Bronchial epithelial cell (primary cell): ENCODE results near the gene RBSN. TPM values are rescaled to one million over a fixed set of nuclear protein-coding genes. Genes with fewer than 3 reads are reported as not detected.

Experiments used
- DNase-seq: peaks from one replicate; pipeline ENCODE4 v3.0.0-alpha.2; 2010; ENCODE audit warnings: low read depth
- FAIRE-seq: peaks from 2 replicates; lab custom pipeline; 2011; peaks lifted over from hg19 to GRCh38; lab: Jason Lieb, UNC
- H3K27me3 ChIP-seq: 2 replicates; pipeline ENCODE4 v1.5.1; 2011; ENCODE audit warnings: low read length; ENCODE audit not compliant: control insufficient read depth, insufficient read depth
- H3K36me3 ChIP-seq: 2 replicates; pipeline ENCODE4 v1.5.1; 2011; ENCODE audit warnings: low read length; ENCODE audit not compliant: control insufficient read depth, insufficient read depth
- H3K4me3 ChIP-seq: 2 replicates; pipeline ENCODE4 v1.5.1; 2011; ENCODE audit warnings: mild to moderate bottlenecking, low read depth, low read length, control low read depth
- total RNA-seq: library from RNA; depleted of rRNA; stranded (reverse); fragments of >200 nt; gene quantifications from 2 replicates; pipeline ENCODE4 v1.2.1, GENCODE V29; 2014
- TF ChIP-seq, protein P1 (sequence below): IDR thresholded peaks from 2 replicates; pipeline ENCODE4 v1.5.1; 2011; ENCODE audit warnings: mild to moderate bottlenecking, moderate library complexity, low read length, control low read depth, inconsistent platforms; ENCODE audit not compliant: insufficient read depth, severe bottlenecking

RBSN gene
- total RNA-seq, 1 donor from 2014 or later = 32.9 TPM

DNA sequence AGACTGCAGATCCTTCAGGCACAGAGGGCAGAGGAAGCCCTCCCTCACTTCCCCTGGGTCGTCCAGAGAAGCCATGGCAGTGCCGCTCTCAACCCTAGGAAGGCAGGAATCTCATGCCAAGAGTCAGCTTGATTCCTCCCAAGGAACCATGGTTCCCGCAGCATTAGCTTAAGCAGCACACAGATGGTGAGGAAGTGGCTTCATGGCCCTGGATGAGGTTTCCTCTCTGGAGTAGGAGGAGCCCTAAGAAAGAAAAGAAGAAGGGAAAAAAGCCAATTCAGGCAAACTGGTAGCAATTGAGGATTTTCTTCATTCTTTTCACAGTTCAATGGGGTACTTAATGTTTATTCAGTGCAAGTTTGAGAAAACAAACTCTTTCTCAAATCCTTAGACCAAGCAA, 2.9 kb downstream of the RBSN start:
- H3K4me3 ChIP-seq = no peak overlapping the region
- no peak for FAIRE-seq
- no peaks in the 10 kb centered on the region for H3K27me3 ChIP-seq
- peaks cover 14% of the 10 kb centered on the region for H3K36me3 ChIP-seq
- no peak for DNase-seq
- TF ChIP-seq, protein P1, sequence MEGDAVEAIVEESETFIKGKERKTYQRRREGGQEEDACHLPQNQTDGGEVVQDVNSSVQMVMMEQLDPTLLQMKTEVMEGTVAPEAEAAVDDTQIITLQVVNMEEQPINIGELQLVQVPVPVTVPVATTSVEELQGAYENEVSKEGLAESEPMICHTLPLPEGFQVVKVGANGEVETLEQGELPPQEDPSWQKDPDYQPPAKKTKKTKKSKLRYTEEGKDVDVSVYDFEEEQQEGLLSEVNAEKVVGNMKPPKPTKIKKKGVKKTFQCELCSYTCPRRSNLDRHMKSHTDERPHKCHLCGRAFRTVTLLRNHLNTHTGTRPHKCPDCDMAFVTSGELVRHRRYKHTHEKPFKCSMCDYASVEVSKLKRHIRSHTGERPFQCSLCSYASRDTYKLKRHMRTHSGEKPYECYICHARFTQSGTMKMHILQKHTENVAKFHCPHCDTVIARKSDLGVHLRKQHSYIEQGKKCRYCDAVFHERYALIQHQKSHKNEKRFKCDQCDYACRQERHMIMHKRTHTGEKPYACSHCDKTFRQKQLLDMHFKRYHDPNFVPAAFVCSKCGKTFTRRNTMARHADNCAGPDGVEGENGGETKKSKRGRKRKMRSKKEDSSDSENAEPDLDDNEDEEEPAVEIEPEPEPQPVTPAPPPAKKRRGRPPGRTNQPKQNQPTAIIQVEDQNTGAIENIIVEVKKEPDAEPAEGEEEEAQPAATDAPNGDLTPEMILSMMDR = no peak

DNA sequence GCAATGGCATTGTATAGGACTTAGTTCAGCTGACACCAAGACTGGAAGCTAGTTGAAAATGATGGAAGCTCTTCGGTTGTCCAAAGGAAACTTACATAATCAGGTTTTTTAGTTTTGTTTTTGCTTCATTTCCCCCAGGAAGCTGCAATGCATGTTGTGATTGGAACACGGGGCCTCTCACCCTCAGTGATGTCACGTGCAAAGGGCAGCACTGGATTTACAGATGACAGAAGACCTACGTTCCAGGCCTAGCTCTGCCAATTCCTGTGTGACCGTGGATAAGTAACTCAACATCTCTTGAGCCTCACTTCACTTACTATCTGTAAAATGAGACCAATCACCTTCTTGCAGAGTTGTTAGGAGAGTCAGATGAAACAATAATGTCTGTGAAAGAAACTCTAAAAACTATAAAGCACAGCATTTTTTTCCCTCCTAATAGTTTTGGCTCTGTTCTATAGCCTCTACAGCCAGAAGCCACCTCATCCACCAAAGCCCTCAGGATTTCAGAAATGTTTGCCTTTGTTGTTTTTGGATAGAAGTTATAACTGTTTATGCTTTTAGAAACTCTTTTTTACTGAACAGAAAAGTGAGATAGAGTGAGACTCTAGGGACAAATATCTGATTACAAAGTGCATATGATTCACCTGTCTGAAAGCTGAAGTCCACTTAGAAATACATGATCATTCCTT, 4.6 kb downstream of the RBSN start:
- FAIRE-seq (no peak), DNase-seq (no peak)
- TF ChIP-seq, protein P1 = no peak
- Histone ChIP-seq H3K4me3 (no peak overlapping the region), H3K27me3 (no peaks in the 10 kb centered on the region), H3K36me3 (peaks cover 20% of the 10 kb centered on the region)

DNA sequence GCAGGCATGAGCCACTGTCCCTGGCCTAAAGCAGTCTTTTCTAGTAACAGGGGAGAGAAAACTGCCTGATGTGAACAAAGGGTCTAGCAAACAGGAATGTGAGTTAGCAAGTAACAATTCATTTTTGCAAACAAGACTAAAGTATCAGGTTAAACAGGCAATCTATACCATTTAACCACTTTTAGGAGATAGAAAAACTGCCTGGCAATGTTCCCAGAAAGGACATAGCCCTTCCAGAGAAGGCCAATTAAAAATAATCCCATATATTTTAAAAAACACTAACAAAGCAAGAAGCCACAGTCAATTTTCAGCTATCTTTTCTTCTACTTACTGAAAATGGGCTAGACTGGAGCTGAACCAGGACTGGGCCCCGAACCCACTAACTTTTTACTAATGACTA, 6.3 kb downstream of the RBSN start:
- TF ChIP-seq, protein P1 = no peak
- no peaks in the 10 kb centered on the region for H3K27me3 ChIP-seq
- DNase-seq = no peak
- no peak for FAIRE-seq
- H3K36me3 ChIP-seq = peaks cover 20% of the 10 kb centered on the region
- no peak overlapping the region for H3K4me3 ChIP-seq

DNA sequence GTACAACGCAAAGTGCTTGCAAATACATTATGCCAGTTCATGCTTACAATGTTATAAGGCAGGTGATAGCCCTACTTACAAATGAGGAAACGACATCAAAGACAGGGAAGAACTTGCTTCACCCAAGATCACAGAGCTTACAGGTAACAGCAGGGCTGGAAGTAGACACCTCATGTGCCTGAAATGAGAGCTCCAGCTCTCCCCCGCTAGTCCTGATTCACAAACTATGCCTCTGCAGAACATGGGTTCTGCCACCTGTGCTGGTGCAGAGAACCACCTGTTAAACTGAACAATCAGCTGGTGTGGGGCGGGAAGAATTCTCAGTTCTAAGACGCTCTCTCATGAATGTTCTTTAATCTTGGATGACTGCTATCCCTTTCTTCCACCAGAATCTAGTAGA, 7.4 kb downstream of the RBSN start:
- TF ChIP-seq, protein P1 = no peak
- FAIRE-seq = peak; percentile 13
- Histone ChIP-seq H3K4me3 (no peak overlapping the region), H3K36me3 (peaks cover 20% of the 10 kb centered on the region), H3K27me3 (no peaks in the 10 kb centered on the region)
- no peak for DNase-seq

DNA sequence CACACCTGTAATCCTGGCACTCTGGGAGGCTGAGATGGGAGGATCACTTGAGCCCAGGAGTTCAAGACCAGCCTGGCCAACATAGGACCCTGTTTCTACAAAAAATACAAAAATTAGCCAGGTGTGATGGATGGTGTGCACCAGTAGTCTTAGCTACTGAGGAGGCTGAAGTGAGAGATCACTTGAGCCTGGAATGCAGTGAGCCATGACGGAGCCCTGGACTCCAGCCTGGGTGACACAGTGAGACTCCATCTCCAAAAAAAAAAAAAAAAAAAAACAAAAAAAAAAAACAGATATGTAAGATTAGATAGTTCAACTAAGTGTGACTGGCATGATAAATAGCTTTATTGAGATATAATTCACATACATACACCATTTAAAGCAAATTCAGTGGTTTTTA, 9.7 kb downstream of the RBSN start:
- TF ChIP-seq, protein P1 = no peak

DNA sequence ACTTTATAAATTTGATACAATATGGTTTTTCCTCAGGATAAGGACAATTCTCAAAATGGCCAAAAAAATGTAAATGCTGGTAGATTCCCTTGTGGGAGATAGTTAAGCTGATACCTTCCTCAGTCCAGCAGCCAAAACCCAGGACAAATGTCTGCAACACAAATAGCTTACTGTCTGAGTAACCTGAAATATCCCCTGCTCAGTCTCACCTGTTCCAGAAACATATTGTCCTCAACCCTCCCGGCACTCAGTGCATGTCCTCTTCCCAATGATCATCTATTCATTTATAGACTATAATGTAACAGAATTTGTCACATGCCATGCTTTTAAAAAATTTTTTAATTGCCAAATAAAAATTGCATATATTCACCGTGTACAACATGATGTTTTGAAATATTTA, 12.2 kb downstream of the RBSN start:
- TF ChIP-seq, protein P1 = no peak
- peaks cover 19% of the 10 kb centered on the region for H3K36me3 ChIP-seq
- no peak for DNase-seq
- FAIRE-seq = no peak
- H3K4me3 ChIP-seq = no peak overlapping the region
- H3K27me3 ChIP-seq = no peaks in the 10 kb centered on the region

More for the DNA sequence above, 9.7 kb downstream of the RBSN start:
- Histone ChIP-seq H3K27me3 (no peaks in the 10 kb centered on the region), H3K4me3 (no peak overlapping the region), H3K36me3 (peaks cover 15% of the 10 kb centered on the region)
- DNase-seq (no peak), FAIRE-seq (no peak)
